Neural cell (in vitro differentiated cells): Measurements from ENCODE around the gene GLDC.

ENCODE experiments used
- EP300 ChIP-seq: fragments of 450-650 bp; conservative IDR thresholded peaks from 2 replicates; pipeline ENCODE4 v1.6.1; 2014; ENCODE audit warnings: antibody characterized with exemption, mild to moderate bottlenecking, moderate library complexity; ENCODE audit not compliant: poor library complexity, severe bottlenecking
- EZH2 ChIP-seq: fragments of 200-600, 300-800 bp; shearing (Covaris generic), sonication (generic); IDR thresholded peaks from 2 replicates; pipeline ENCODE4 v1.6.1; 2014; ENCODE audit warnings: antibody characterized with exemption, low read length, borderline replicate concordance, mild to moderate bottlenecking; ENCODE audit not compliant: insufficient read depth, poor library complexity, severe bottlenecking
- MXI1 ChIP-seq: fragments of 450-650 bp; conservative IDR thresholded peaks from 2 replicates; pipeline ENCODE4 v1.6.1; 2014; ENCODE audit warnings: antibody characterized with exemption, mild to moderate bottlenecking; ENCODE audit not compliant: poor library complexity, severe bottlenecking
- POLR2AphosphoS5 ChIP-seq: IDR thresholded peaks from 2 replicates; pipeline ENCODE4 v1.6.1; 2012
- RAD21 ChIP-seq: fragments of 450-650 bp; conservative IDR thresholded peaks from 2 replicates; pipeline ENCODE4 v1.6.1; 2014; ENCODE audit warnings: antibody characterized with exemption, mild to moderate bottlenecking, moderate library complexity
- SMC3 ChIP-seq: fragments of 450-650 bp; conservative IDR thresholded peaks from 2 replicates; pipeline ENCODE4 v1.6.1; 2014; ENCODE audit warnings: antibody characterized with exemption, mild to moderate bottlenecking, moderate library complexity; ENCODE audit not compliant: poor library complexity
- TAF1 ChIP-seq: IDR thresholded peaks from 2 replicates; pipeline ENCODE4 v1.6.1; 2012; ENCODE audit warnings: low read depth
- TF ChIP-seq, protein P1 (sequence below): fragments of 450-650 bp; IDR thresholded peaks from 2 replicates; pipeline ENCODE4 v1.5.1; 2014; ENCODE audit warnings: antibody characterized with exemption, mild to moderate bottlenecking, moderate library complexity; ENCODE audit not compliant: poor library complexity, severe bottlenecking
- TF ChIP-seq, protein P2 (sequence below): IDR thresholded peaks from 2 replicates; pipeline ENCODE4 v1.6.1; 2012; ENCODE audit warnings: borderline replicate concordance

DNA sequence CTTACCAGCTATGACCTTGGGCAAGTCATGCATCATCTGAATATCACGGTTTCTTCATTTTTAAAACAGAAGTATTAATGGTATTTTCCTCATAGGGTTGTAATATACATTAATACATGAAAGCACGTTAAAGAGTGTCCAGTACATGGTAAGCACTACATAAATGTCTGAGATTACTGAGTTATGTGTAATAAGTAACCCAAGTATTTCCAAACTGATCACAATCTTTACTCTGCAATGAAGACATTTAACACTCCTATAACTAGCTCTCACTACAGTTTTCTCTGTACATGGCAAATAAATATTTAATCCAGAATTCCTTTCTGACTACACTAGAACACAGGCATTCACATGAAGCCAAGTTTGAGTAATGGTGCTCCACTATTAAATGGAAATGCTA lies 4.0 kb downstream of the GLDC start:
- TF ChIP-seq, protein P1, sequence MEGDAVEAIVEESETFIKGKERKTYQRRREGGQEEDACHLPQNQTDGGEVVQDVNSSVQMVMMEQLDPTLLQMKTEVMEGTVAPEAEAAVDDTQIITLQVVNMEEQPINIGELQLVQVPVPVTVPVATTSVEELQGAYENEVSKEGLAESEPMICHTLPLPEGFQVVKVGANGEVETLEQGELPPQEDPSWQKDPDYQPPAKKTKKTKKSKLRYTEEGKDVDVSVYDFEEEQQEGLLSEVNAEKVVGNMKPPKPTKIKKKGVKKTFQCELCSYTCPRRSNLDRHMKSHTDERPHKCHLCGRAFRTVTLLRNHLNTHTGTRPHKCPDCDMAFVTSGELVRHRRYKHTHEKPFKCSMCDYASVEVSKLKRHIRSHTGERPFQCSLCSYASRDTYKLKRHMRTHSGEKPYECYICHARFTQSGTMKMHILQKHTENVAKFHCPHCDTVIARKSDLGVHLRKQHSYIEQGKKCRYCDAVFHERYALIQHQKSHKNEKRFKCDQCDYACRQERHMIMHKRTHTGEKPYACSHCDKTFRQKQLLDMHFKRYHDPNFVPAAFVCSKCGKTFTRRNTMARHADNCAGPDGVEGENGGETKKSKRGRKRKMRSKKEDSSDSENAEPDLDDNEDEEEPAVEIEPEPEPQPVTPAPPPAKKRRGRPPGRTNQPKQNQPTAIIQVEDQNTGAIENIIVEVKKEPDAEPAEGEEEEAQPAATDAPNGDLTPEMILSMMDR: no peak
- TF ChIP-seq SMC3 (no peak), EZH2 (no peak), MXI1 (no peak), POLR2AphosphoS5 (no peak), TAF1 (no peak), EP300 (no peak), RAD21 (no peak)
- TF ChIP-seq, protein P2, sequence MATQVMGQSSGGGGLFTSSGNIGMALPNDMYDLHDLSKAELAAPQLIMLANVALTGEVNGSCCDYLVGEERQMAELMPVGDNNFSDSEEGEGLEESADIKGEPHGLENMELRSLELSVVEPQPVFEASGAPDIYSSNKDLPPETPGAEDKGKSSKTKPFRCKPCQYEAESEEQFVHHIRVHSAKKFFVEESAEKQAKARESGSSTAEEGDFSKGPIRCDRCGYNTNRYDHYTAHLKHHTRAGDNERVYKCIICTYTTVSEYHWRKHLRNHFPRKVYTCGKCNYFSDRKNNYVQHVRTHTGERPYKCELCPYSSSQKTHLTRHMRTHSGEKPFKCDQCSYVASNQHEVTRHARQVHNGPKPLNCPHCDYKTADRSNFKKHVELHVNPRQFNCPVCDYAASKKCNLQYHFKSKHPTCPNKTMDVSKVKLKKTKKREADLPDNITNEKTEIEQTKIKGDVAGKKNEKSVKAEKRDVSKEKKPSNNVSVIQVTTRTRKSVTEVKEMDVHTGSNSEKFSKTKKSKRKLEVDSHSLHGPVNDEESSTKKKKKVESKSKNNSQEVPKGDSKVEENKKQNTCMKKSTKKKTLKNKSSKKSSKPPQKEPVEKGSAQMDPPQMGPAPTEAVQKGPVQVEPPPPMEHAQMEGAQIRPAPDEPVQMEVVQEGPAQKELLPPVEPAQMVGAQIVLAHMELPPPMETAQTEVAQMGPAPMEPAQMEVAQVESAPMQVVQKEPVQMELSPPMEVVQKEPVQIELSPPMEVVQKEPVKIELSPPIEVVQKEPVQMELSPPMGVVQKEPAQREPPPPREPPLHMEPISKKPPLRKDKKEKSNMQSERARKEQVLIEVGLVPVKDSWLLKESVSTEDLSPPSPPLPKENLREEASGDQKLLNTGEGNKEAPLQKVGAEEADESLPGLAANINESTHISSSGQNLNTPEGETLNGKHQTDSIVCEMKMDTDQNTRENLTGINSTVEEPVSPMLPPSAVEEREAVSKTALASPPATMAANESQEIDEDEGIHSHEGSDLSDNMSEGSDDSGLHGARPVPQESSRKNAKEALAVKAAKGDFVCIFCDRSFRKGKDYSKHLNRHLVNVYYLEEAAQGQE: no peak
